ENCODE results near the gene SLC44A3.

SLC44A3 gene

GRCh38 chr1:94908965-94909364, 88.8 kb downstream of the SLC44A3 start:
- DNase-seq (ENCODE audit: low read depth): no peak

- no peak for DNase-seq (ENCODE audit: low read depth)
Measured at GRCh38 chr1:94909486-94909885, 89.3 kb downstream of the SLC44A3 start.

GRCh38 chr1:94912263-94913184, 92.4 kb downstream of the SLC44A3 start:
- DNase-seq (ENCODE audit: low read depth): no peak

DNA sequence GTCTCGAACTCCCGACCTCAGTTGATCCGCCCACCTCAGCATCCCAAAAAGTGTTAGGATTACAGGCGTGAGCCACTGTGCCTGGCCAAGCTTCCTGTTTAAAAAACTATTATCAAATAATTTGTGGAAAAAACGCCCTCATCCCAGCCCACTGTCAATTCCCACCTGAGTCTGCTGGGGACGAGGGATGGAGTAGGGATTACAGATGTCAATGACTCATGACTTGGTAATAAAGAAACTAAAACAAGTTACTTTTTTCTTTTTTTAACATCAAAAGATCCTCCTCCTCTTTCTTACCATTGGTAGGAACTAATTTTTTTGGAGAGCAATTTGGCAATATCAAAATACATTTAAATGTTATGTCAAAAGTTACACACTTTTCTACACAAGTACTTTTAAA, 97.1 kb downstream of the SLC44A3 start:
- no peak for DNase-seq (ENCODE audit: low read depth)

DNA sequence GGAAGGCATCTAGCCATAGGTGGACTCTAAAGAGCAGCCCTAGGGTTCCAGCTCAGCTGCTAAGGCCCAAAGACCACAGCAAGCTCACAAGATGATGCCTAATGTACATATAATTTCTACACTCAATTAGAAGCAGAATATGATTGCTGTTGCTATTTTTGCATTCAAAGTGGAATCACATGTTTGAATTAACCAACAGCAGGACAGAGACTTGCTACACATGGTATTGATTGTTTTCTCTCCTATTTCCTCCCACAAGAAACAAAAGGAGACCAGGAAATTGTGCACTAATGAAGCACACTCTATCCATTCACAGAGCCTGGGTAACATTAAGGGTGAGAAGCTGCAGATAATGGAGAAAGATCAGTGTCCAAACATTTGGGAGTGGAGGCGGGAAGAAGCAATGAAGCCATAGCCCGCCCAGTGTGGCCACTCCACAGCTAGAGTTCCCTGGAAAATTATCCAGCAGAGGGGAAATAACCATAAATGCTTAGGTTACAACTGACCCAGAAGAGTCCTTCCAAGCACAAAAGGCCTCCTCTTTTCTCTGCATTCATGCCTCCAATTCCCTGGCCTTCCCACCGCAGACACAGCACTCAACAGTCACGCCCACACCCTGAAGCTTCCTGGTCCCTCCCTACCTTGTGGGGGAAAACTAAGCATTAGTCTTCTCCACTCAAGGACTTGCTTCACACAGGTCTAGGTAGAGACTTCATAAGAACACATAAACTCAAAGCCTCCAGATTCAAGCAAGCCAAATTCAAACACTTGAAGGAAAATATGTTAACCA, 99.3 kb downstream of the SLC44A3 start:
- no peak for DNase-seq (ENCODE audit: low read depth)

GRCh38 chr1:94920061-94920460, 99.9 kb downstream of the SLC44A3 start:
- DNase-seq (ENCODE audit: low read depth): no peak

DNA sequence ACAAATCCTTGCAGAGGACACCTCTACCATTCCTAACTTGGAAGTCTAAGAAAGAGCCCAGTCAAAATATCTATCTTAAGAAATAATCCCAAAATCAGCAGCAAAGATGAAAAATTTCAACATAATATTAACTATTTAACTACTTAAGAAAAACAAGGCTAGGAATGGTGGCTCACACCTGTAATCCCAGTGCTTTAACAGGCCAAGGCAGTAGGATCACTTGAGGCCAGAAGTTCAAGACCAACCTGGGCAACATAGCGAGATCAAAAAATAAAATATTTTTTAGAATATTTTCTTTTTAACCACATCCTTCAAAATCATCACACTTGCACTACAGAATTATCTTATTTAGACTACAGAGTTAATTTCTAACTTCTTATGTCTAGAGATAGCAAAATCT, 101.8 kb downstream of the SLC44A3 start:
- DNase-seq (ENCODE audit: low read depth): no peak

GRCh38 chr1:94922761-94923331, 102.7 kb downstream of the SLC44A3 start:
- no peak for DNase-seq (ENCODE audit: low read depth)

- no peak for DNase-seq (ENCODE audit: low read depth)
Measured at GRCh38 chr1:94925004-94925403, 104.8 kb downstream of the SLC44A3 start.

GRCh38 chr1:94925561-94926125, 105.5 kb downstream of the SLC44A3 start:
- DNase-seq (ENCODE audit: low read depth): peak; percentile 78

- no peak for DNase-seq (ENCODE audit: low read depth)
Measured at GRCh38 chr1:94926126-94926914, 106.2 kb downstream of the SLC44A3 start.

GRCh38 chr1:94926915-94927404, 106.8 kb downstream of the SLC44A3 start, which contains the start of gene CNN3:
Gene CNN3 (minus strand): TSS chr1:94927110. CDS start chr1:94926894, 216 bp downstream.
- peak; percentile 64 for DNase-seq (ENCODE audit: low read depth)

- no peak for DNase-seq (ENCODE audit: low read depth)
Measured at GRCh38 chr1:94927405-94928175, 107.4 kb downstream of the SLC44A3 start.

DNA sequence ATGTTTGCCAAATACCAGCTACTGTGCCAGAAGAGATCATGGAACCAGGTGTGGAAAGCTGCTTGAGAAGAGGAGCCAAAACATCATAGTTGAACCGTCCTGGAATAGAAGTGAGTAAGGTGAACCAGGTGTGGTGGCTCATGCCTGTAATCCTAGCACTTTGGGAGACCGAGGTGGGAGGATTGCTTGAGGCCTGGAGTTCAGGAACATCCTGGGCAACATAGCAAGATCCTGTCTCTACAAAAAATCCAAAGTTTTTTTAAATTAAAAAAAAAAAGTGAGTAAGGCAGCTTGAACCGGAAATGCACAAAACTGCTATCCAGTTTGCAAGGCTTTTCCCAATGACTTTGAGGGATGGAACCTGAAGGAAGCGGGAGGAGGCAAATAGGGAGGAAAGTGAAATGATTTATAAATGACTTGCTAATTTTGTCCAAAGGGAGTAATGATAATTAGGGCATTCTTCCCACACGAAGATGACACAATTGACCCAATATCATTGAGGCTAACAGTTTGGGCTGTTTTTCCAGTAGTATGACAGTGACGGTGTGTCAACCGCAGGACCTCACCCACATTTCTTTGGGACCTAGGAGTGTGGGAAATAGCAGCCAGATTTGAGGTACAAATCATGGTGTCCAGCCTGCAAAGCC, 108.3 kb downstream of the SLC44A3 start:
- DNase-seq (ENCODE audit: low read depth): no peak

DNA sequence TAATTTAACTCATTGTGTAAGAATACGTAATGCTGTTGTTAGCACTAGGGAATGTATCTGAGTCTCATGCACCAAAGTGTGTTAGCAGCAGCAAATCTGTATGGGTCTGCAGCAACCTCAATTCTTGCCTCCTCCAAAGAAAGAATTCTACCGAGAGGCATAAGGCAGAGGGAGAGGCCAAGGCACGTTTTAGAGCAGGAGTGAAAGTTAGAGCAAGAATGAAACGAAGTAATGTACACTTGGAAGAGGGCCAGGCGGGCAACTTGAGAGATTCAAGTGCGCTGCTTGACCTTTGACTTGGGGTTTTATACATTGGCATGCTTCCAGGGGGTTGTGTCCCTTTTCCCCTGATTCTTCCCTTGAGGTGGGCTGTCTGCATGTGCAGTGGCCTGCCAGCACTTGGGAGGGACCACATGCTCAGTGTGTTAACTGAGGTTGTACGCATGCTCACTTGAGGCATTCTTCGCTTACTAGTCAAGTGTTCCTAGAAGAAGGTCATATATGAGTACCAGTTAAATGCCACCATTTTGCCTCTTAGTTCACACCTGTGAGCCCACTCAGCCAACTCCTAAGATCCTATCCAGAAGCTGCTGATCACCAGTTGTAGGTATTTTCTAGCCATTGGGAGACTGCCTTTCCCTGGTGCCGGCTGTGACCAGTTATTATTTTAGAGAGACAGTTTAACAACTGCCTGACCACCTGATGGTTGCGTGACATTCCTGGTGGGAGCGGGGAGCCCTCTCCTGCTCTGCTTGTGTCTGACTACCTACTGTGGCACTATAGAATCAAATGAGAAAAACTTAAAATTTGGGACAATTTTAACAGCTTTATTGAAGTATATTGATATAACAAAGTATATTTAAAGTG, 109.4 kb downstream of the SLC44A3 start:
- no peak for DNase-seq (ENCODE audit: low read depth)

DNA sequence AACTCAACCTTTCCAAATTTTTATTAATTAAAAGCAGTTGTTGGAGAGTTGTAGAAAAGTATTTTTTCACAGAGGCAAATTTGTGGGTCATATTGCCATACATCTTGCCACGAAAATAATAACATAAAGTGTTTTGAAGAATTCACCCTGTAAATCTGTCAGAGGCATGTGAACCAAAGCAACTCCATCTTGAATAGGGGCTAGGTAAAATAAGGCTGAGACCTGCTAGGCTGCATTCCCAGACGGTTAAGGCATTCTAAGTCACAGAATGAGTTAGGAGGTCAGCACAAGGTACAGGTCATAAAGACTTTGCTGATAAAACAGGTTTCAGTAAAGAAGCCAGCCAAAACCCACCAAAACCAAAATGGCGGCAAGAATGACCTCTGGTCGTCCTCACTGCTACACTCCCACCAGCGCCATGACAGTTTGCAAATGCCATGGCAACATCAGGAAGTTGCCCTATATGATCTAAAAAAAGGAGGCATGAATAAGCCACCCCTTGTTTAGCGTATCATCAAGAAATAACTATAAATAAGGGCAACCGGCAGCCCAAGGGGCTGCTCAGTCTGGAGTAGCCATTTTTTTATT, 111.2 kb downstream of the SLC44A3 start:
- no peak for DNase-seq (ENCODE audit: low read depth)

DNA sequence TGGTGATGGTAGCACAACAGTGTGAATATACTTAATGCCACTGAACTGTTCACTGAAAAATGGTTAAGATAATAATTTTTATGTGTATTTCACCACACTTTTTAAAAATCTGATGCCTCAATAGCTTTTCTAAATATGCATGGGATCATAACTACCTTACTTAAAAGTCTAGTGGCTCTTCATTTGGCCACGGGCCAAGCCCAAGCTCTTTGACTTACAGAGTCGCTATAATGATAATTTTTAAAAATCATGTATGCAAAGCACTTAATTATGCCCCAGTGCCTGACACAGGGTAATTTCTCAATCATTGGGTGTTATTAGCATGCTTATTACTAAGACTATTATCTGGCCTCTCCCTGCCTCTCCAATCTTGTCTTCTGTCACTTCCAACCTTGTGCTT, 114.4 kb downstream of the SLC44A3 start:
- no peak for DNase-seq (ENCODE audit: low read depth)

DNA sequence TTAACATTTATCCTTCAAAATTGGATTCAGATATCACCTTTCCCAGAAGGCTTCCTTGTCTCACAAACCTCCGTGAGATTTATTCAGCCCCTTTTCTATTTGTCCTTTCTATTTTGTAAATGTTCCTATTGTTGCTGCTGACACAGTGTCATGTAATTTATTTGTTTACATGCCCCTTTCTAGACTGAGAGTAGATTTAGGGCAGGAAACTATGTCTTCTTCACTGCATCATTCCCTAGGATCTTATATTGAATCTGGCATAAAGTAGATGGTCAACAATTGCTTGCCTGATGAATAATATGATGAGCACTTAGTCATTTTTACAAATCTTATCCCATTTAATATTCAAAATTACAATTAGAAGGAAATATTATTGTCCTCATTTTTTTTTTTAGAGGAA, 114.9 kb downstream of the SLC44A3 start:
- DNase-seq (ENCODE audit: low read depth): no peak

- DNase-seq (ENCODE audit: low read depth): no peak
Measured at GRCh38 chr1:94935476-94935875, 115.3 kb downstream of the SLC44A3 start.

Measured in HS-5 (cell line).